ENCODE measurements around the gene REG4.

- no peak for TF ChIP-seq CTCF (IDR thresholded peaks at IDR 0.05 in 2 of 3, conservative IDR thresholded peaks at IDR 0.05 in 1 of 3; ENCODE audit: control insufficient read depth in 2 of 3, extremely low read depth in 1 of 3, insufficient read depth in 1 of 3, low read depth in 3 of 3, low read length in 3 of 3)
- TF ChIP-seq USF1 (IDR thresholded peaks at IDR 0.05; ENCODE audit: borderline replicate concordance, extremely low read length, insufficient read depth, low read depth, low read length), result no peak
- no peak for TF ChIP-seq RCOR1 (conservative IDR thresholded peaks at IDR 0.05; ENCODE audit: low read depth, low read length)
- TF ChIP-seq BHLHE40 (IDR thresholded peaks at IDR 0.05; ENCODE audit: borderline replicate concordance in 1 of 2, low read depth in 2 of 2, low read length in 1 of 2), result no peak
Observed at GRCh38 chr1:119815361-119815760, 4.1 kb upstream of the REG4 start.

Measured in GM12878 (cell line).